Spleen (tissue), 7 donors: ENCODE measurements around the gene ZNF844.

Experiments used
- CTCF ChIP-seq, 11 experiments: fragments of 200-600 bp in 7 of 11; fragments of 450-650 bp in 4 of 11; sonication (generic) in 4 of 11; IDR thresholded peaks in 8 of 11; conservative IDR thresholded peaks in 3 of 11; 1 replicate in 7 of 11; 2 replicates in 4 of 11; pipeline versions ENCODE4 v1.4.0 to v1.8.0; 2016 to 2021; ENCODE audit warnings: antibody characterized with exemption in 11 of 11, inconsistent platforms in 4 of 11, mild to moderate bottlenecking in 1 of 11
- POLR2A ChIP-seq, 3 donors: fragments of 450-650 bp; IDR thresholded peaks; one replicate each; pipeline ENCODE4 v1.5.1; 2017; ENCODE audit warnings: antibody characterized with exemption in 3 of 3, mild to moderate bottlenecking in 1 of 3
- POLR2AphosphoS5 ChIP-seq, 3 donors: sonication (generic); formaldehyde crosslinking; IDR thresholded peaks; one replicate each; pipeline ENCODE4 v1.5.1; 2017; ENCODE audit warnings: antibody characterized with exemption in 3 of 3
- donor health status: DM: no; HTN: no; CAD: no; lungs with moderate emphysema.
- donor health status: DM: no; HTN: no; CAD: no.
- donor health status: DM: no; HTN: no; CAD: no.

DNA sequence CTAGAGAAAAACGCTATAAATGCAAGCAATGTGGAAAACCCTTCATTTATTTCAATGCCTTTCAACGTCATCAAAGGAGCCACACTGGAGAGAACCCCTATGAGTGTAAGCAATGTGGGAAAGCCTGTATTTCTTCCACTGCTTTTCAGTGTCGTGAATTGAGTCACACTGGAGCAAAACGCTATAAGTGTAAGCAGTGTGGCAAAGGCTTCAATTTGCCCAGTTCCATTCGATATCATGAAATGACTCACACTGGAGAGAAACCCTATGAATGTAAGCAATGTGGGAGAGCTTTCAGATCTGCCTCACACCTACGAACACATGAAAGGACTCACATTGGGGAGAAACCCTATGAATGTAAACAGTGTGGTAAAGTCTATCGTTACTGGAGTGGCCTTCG lies 48.2 kb downstream of the ZNF844 start:
- TF ChIP-seq CTCF (IDR thresholded peaks at IDR 0.05 in 8 of 11, conservative IDR thresholded peaks at IDR 0.05 in 3 of 11), result no peak
- TF ChIP-seq POLR2A (IDR thresholded peaks at IDR 0.05), result no peak
- no peak for TF ChIP-seq POLR2AphosphoS5 (IDR thresholded peaks at IDR 0.05)
